NT2/D1 (cell line): ENCODE data around the gene GLB1L3.
A peak's percentile ranks its signal among the peaks of the same experiment; 100 is the strongest.

Source experiments
- DNase-seq: peaks from one replicate; pipeline ENCODE4 v3.0.0-alpha.2; 2011; ENCODE audit warnings: low read depth, low spot score
- H3K27me3 ChIP-seq: 2 replicates; pipeline ENCODE4 v1.6.0; 2011; ENCODE audit warnings: mild to moderate bottlenecking; ENCODE audit not compliant: insufficient read length, insufficient read depth
- H3K36me3 ChIP-seq: 2 replicates; pipeline ENCODE4 v1.6.1; 2011; ENCODE audit warnings: mild to moderate bottlenecking, low read length, mixed read lengths; ENCODE audit not compliant: insufficient read depth, insufficient read length
- H3K4me1 ChIP-seq: 2 replicates; pipeline ENCODE4 v1.5.1; 2011; ENCODE audit not compliant: insufficient read depth, insufficient read length
- H3K4me3 ChIP-seq: 2 replicates; pipeline ENCODE4 v1.5.1; 2011; ENCODE audit warnings: low read depth; ENCODE audit not compliant: insufficient read length
- H3K9ac ChIP-seq: 2 replicates; pipeline ENCODE4 v1.6.0; 2011; ENCODE audit warnings: low read depth; ENCODE audit not compliant: insufficient read length
- H3K9me3 ChIP-seq: 2 replicates; pipeline ENCODE4 v1.5.1; 2011; ENCODE audit warnings: mild to moderate bottlenecking, low read length; ENCODE audit not compliant: insufficient read depth
- SUZ12 ChIP-seq: IDR thresholded peaks from 2 replicates; pipeline ENCODE4 v1.6.1; 2011; ENCODE audit not compliant: insufficient read length, insufficient read depth; ENCODE audit errors: extremely low read depth
- YY1 ChIP-seq: IDR thresholded peaks from 2 replicates; pipeline ENCODE4 v1.6.1; 2011; ENCODE audit not compliant: insufficient read length, insufficient read depth
- ZNF274 ChIP-seq: IDR thresholded peaks from 2 replicates; pipeline ENCODE4 v1.6.1; 2011; ENCODE audit warnings: mild to moderate bottlenecking, low read depth, low read length

The GLB1L3 gene

GRCh38 chr11:134275534-134276395, at the start of gene GLB1L3:
GLB1L3 (plus strand) TSS chr11:134276379; CDS start chr11:134276741, 362 bp downstream.
- H3K4me3 ChIP-seq: peak within 1 kb of the TSS; percentile 55
- peak within 1 kb of the TSS; percentile 79 for H3K9ac ChIP-seq
- no peaks in the 10 kb centered on the region for H3K36me3 ChIP-seq
- no peaks in the 10 kb centered on the region for H3K9me3 ChIP-seq
- TF ChIP-seq YY1: no peak
- no peak for TF ChIP-seq ZNF274
- no peak for TF ChIP-seq SUZ12
- no peaks in the 10 kb centered on the region for H3K4me1 ChIP-seq
- H3K27me3 ChIP-seq: peaks cover 64% of the 10 kb centered on the region
- no peak for DNase-seq

DNA sequence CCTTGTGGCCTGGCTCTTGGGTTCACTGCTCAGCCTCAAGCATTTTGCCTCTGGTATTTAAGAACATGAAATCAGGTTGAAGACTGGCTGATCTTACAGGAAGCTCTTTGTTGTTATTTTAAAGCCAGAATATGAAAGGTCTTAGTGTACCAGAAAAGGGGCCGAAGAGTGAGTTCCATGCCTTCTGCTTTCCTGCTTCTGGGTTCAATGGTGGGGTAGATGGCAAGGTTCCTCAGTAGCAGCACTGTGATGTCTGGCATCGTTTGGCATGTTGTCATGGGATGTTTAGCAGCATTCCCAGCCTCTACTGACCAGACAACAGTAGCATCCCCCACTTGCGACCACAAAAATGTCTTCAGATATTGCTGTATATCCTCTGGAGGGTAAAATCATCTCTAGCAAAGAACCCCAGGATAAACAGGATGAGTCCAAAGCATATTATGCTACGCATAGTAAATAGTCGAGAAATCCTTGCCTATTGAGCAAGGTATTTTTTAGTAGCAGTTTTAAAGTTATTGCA, 49.3 kb upstream of the GLB1L3 start:
- no peaks in the 10 kb centered on the region for H3K4me1 ChIP-seq

DNA sequence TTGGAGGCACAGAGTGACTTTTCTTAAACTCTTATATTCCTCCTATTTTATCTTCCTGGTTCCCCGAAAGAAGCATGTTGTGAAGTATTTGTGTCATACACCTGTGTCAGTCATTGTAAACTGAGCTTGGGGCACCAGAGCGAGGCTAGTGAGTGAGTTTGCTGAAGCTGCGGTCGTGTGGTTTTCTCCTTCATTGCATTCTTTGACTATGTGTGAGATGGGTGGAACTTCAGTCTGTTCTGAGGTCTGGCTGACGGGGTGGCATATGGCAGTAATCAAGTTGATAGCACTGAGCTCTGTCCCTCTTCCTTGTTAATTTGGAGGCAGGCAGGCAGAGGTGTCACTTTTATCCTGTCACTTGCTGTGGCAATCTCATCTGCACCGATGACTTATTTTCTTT, 47.6 kb upstream of the GLB1L3 start:
- Histone ChIP-seq H3K4me1 (peaks cover 1% of the 10 kb centered on the region), H3K9ac (no peak overlapping the region), H3K9me3 (no peaks in the 10 kb centered on the region), H3K36me3 (peaks cover 3% of the 10 kb centered on the region), H3K27me3 (peaks cover 20% of the 10 kb centered on the region), H3K4me3 (no peak overlapping the region)
- DNase-seq: no peak
- TF ChIP-seq ZNF274 (no peak), YY1 (no peak), SUZ12 (no peak)

More for the DNA sequence above, 49.3 kb upstream of the GLB1L3 start:
- peaks cover 12% of the 10 kb centered on the region for H3K36me3 ChIP-seq
- no peak for DNase-seq
- no peak for TF ChIP-seq YY1
- TF ChIP-seq ZNF274: no peak
- TF ChIP-seq SUZ12: no peak
- H3K4me3 ChIP-seq: no peak overlapping the region
- no peak overlapping the region for H3K9ac ChIP-seq
- H3K9me3 ChIP-seq: no peaks in the 10 kb centered on the region
- peaks cover 20% of the 10 kb centered on the region for H3K27me3 ChIP-seq

DNA sequence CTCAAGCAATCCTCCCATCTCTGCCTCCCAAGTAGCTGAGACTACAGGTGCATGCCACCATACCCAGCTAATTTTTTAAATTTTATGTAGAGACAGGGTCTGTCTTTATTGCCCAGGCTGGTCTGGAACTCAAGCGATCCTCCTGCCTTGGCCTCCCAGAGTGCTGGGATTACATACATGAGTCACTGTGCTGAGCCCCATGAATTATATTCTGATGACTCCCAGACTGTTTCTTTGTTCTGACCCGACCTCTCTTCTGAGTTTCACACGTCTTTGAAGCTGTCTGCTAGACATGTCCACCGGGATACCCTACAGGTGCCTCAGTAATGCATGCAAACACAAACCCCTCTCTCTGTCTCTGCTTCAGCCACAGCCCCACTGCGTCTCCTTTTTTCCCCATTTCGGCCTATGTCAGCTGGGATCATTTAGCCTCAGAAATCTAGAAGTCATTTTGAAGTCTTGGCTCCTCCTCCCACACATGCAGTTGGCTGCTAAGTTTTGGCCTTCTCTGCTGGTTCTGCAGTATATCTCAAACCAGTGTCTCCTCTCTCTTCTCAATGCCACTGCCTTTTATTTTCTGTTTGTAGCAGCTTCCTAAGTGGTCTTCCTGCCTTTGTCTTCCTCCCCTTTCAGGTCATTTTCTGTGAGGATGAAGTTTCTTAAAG, 46.9 kb upstream of the GLB1L3 start:
- Histone ChIP-seq H3K4me3 (no peak overlapping the region), H3K9ac (no peak overlapping the region), H3K4me1 (peaks cover 1% of the 10 kb centered on the region), H3K9me3 (no peaks in the 10 kb centered on the region), H3K36me3 (peaks cover 3% of the 10 kb centered on the region), H3K27me3 (peaks cover 20% of the 10 kb centered on the region)
- no peak for DNase-seq
- no peak for TF ChIP-seq ZNF274
- no peak for TF ChIP-seq SUZ12
- TF ChIP-seq YY1: no peak

- no peak overlapping the region for H3K9ac ChIP-seq
- peaks cover 1% of the 10 kb centered on the region for H3K4me1 ChIP-seq
- no peak overlapping the region for H3K4me3 ChIP-seq
- TF ChIP-seq SUZ12 (no peak), YY1 (no peak), ZNF274 (no peak)
- peaks cover 6% of the 10 kb centered on the region for H3K36me3 ChIP-seq
- peaks cover 16% of the 10 kb centered on the region for H3K27me3 ChIP-seq
- DNase-seq: no peak
- no peaks in the 10 kb centered on the region for H3K9me3 ChIP-seq
Measured at GRCh38 chr11:134230339-134230738, 45.8 kb upstream of the GLB1L3 start.

DNA sequence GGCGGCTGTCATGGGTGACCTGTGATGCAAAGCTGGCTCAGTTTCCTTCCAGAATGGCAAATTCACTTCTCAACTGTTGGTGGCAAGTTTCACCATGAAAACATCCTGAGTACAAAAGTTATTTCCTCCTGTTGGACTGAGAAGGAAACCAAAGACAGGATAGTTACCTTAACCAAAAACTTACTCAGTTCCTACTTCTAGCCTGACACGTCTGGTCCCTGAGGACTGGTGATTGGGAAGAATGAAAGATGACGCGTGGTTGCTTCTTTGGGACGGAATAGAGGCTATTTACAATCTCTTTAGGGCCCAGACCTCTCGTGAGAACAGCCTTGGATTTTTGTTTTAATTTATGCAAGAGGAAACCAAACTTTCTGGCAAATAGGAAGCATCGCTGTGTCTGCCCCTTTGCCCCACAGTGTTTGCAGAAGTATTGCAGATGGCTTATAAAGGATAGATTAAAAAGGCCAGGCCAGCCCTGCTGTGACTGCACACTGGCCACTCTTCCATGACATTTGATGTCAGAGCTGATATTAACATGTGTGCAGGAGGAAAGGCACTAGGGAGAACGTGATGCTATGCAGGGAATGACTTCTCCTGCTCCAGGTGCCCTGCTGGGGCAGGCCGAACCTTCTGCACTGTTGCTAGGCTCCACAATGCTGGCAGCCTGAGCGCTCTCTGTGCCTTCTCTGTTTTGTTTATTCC, 44.1 kb upstream of the GLB1L3 start:
- Histone ChIP-seq H3K36me3 (peaks cover 6% of the 10 kb centered on the region), H3K9ac (no peak overlapping the region), H3K4me3 (no peak overlapping the region), H3K9me3 (no peaks in the 10 kb centered on the region), H3K4me1 (peaks cover 1% of the 10 kb centered on the region), H3K27me3 (no peaks in the 10 kb centered on the region)
- TF ChIP-seq YY1 (no peak), SUZ12 (no peak), ZNF274 (no peak)
- no peak for DNase-seq

DNA sequence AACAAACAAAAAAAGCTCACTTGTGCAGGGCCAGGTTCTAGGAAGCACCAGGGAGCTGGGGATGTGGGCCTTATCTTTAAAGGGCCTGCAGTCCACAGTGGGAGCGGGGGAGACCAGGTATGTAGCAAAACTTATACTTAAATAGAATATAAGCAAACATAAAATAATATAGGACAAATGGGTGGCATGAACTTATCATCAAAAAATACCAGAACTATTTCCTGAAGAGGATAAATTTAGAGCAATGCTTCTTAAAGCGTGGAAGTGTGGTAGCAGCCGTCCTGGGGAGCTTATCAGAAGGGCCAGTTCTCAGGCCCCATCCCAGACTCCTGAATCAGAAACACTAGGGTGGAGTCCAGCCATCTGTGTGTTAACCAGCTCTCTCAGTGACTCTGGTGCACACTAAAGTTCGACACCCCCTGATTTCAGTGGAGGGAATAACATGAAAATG, 42.4 kb upstream of the GLB1L3 start:
- no peaks in the 10 kb centered on the region for H3K9me3 ChIP-seq
- TF ChIP-seq SUZ12 (no peak), YY1 (no peak)
- peaks cover 1% of the 10 kb centered on the region for H3K4me1 ChIP-seq
- no peak overlapping the region for H3K4me3 ChIP-seq
- H3K36me3 ChIP-seq: peaks cover 3% of the 10 kb centered on the region
- no peak for DNase-seq
- no peak overlapping the region for H3K9ac ChIP-seq
- H3K27me3 ChIP-seq: no peaks in the 10 kb centered on the region
